Myocyte (in vitro differentiated cells): Measurements from ENCODE around the gene NCLN. TPM values are rescaled to one million over a fixed set of nuclear protein-coding genes. Genes with fewer than 3 reads are reported as not detected.
"Not testable (repeated sequence)": the region's sequence is repeated elsewhere in the genome, so short reads cannot be mapped to it uniquely, and the experiment has no call there.

ENCODE experiments used
- DNase-seq: peaks from one replicate; pipeline ENCODE4 v3.0.0-alpha.2; 2012; ENCODE audit warnings: low read depth
- total RNA-seq: library from RNA; depleted of rRNA; stranded (reverse); fragments of >200 nt; gene quantifications from 2 replicates; pipeline ENCODE4 v1.2.3, GENCODE V29; 2014

The NCLN gene
- total RNA-seq, 1 donor from 2014 or later: 58.1 TPM

- no peak for DNase-seq
Measured at GRCh38 chr19:3179739-3180293, 5.9 kb upstream of the NCLN start.

GRCh38 chr19:3183721-3184641 is 1.7 kb upstream of the NCLN start:
- DNase-seq: no peak

- DNase-seq: no peak
Measured at GRCh38 chr19:3184847-3185460, 776 bp upstream of the NCLN start.

GRCh38 chr19:3186160-3186688 is 494 bp downstream of the NCLN start:
- DNase-seq: no peak

GRCh38 chr19:3186891-3187661 is 1.3 kb downstream of the NCLN start:
- DNase-seq: no peak

- DNase-seq: no peak
Measured at GRCh38 chr19:3187662-3188511, 2.2 kb downstream of the NCLN start.

- no peak for DNase-seq
Measured at GRCh38 chr19:3188627-3189596, 3.2 kb downstream of the NCLN start.

GRCh38 chr19:3189702-3190469 is 4.2 kb downstream of the NCLN start:
- DNase-seq: no peak

GRCh38 chr19:3190470-3190770 is 4.7 kb downstream of the NCLN start:
- DNase-seq: no peak

GRCh38 chr19:3190921-3191805 is 5.4 kb downstream of the NCLN start:
- DNase-seq: no peak

GRCh38 chr19:3191806-3192104 is 6.0 kb downstream of the NCLN start:
- not testable (repeated sequence) for DNase-seq

GRCh38 chr19:3192228-3192635 is 6.5 kb downstream of the NCLN start:
- DNase-seq: no peak

- no peak for DNase-seq
Measured at GRCh38 chr19:3192684-3193083, 7.0 kb downstream of the NCLN start.

GRCh38 chr19:3193256-3194105 is 7.8 kb downstream of the NCLN start:
- DNase-seq: no peak

- no peak for DNase-seq
Measured at GRCh38 chr19:3194106-3195087, 8.7 kb downstream of the NCLN start.
